ENCODE results near the gene ANKFY1.
A peak's percentile ranks its signal among the peaks of the same experiment; 100 is the strongest.

Gene ANKFY1

DNA sequence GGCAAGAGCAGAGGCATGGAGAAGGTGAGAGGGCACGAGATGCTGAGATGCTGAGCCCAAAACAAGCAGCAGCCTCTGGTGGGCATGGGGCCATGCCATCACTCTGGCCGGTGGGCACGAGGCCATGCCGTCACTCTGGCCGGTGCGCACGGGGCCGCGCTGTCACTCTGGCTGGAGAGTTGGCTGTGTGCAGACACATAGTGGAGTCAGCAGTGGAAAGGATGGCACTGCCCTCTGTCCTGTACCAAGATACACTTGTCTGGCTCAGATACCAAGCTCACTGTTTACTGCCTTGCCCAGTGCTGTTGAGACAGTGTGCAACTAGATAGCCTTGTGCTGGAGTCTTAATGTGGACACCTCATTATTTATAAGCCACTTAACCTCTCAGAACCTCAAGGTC is 75.7 kb downstream of the ANKFY1 start:
- H3K4me3 ChIP-seq (ENCODE audit: low read depth, low read length): no peak overlapping the region
- DNase-seq (ENCODE audit: low read depth): no peak

DNA sequence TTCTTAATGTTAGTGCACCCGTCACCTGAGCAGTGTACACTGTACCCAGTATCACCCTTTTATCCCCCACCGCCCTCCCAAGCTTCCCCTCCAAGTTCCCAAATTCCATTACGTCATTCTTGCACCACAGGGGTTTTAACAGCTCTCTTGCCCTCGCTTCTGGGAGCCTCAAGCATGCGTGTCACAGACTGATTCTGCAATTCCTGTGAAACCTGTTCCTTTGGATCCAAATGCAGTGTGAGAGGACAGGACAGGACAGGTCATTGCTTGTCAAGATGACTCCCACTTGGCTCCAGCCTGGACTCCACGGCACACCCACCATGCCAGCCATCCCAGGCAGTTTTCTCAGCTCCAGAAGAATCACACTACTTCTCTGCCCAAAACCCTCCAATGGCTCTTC is 76.7 kb downstream of the ANKFY1 start:
- DNase-seq (ENCODE audit: low read depth): no peak
- H3K4me3 ChIP-seq (ENCODE audit: low read depth, low read length): no peak overlapping the region

DNA sequence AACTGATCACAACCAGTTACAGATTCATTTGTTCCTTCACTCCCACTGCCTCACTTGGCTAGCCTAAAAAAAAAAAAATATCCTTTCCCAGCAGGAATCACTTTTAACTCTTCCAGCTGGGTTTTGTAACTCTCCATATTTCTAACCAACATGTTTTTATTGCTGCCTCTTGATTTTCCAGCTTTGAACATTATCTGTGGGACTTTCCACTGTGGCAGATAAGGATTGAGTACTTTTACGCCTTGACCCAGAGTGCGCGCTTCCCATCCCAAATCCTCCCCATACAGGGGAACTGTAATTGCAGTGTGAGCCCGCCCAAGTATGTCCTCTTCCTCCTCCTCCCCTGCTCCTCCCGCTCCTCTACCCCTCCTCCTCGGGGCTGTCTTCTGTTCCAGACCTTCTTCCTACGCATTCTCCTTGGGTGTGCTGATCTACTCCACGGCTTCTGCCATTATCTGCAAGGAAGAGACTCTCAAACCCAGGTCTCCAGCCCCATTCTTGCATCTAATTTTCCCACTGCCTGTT is 77.4 kb downstream of the ANKFY1 start:
- no peak overlapping the region for H3K4me3 ChIP-seq (ENCODE audit: low read depth, low read length)
- DNase-seq (ENCODE audit: low read depth): no peak

DNA sequence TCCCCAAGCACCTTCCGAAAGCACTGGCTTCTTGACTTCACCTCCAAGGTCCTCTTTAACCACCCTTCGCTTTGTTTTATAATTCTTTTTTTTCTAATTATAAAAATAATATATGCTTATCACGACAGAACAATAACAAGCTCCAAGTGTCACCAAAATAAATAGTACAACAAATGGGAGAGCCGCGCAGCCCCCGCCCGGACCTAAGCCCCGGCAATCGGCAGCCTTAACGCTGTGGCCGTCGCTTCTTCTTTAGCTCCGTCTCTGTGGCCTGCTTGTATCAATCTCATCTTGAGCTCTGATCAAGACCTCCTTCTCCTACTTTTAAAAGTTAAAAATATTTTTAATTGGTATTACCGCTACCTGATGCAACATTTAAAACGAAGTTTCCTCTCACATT is 78.1 kb downstream of the ANKFY1 start:
- no peak overlapping the region for H3K4me3 ChIP-seq (ENCODE audit: low read depth, low read length)
- no peak for DNase-seq (ENCODE audit: low read depth)

DNA sequence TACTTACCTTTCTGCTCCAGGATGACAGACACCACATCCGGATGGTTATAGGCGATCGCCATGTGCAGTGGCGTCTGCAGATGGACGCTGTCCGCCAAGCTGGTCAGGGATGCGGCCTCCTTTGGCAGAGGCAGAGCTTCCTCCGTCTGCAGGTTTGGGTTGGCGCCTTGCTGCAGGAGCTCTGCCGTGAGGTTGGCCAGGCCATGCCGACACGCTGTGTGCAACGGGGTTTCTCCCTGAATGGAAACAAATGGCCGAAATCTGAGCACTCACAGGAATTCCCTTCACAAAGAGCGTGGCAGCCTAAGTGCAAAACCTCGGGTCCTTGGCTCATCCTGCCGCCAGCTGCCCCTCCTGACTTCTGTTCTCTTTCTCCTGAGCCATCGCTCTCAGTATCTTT is 79.0 kb downstream of the ANKFY1 start:
- DNase-seq (ENCODE audit: low read depth): no peak
- H3K4me3 ChIP-seq (ENCODE audit: low read depth, low read length): no peak overlapping the region

DNA sequence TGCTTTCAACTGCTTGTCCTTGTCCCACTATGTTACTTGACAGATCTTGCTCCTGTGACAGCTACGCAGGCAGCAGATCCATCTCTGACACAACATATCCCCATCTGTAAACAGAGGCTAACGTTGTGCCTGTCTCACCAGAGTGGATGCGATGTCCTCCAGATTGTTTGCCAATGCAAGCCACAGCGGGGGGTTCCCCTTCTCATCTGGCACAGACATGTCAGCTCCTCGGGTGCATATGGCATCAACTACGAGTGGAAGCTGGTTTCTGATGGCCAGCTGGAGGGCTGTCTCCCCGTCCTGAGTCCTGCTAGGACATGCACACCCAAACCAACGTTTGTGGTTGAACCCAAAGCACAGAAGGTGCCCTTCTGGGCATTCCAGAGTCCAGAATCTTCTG is 81.7 kb downstream of the ANKFY1 start:
- DNase-seq (ENCODE audit: low read depth): no peak
- no peak overlapping the region for H3K4me3 ChIP-seq (ENCODE audit: low read depth, low read length)

DNA sequence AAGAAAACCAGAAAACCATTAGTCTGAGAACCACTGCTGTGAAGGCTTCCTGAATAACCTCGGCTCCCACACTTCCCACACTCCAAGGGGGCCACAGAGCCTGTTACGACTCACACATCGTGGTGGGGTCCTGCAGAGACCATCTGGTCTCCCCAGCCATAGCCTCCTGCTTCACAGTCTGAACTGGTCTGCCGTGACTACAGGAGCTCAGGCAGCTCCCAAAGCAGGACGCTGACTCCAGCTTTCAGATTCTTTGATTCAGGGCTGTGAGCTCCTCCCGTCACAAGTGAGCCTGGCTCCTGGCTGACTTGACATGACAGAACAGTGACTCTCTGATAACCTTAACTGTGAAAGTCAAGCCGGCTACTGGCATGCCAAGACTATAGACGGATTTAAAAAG is 83.0 kb downstream of the ANKFY1 start:
- H3K4me3 ChIP-seq (ENCODE audit: low read depth, low read length): no peak overlapping the region
- DNase-seq (ENCODE audit: low read depth): no peak

DNA sequence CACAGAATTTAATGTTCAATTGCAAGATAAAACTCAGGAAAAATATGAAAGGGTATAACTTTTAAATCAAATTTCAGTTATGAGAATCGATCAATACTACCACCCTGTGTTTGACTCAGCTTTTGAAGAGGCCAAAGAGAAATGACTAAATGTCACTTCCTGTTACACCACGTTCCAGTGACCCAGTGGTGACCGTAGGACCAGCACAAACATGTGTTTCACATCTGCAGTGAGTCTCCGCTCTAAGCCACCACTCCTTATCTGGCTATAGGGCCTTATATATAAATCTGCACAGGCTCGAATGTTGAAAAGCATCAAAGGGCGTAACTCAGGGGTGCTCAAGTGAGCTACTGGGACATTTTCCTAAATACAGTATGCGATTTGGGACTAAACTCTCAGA is 84.7 kb downstream of the ANKFY1 start:
- no peak for DNase-seq (ENCODE audit: low read depth)
- no peak overlapping the region for H3K4me3 ChIP-seq (ENCODE audit: low read depth, low read length)

DNA sequence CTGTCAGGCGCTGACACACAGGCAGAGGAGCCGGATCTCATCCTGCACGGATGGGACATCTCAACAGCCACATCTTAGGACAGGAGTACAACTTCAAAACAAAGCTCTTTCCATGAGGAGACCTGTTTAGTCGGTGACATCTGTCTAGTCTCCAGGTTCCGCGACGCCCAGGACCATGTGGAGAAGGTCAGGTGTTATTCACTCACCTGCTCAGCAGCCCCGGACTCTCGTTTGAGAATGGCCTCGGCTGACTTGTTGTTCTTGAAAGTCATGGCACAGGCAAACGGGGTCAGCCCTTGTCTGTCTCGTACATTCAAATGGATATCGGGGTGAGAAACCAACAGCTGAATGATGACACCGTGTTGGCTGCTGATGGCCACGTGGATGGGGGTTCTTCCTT is 85.1 kb downstream of the ANKFY1 start:
- H3K4me3 ChIP-seq (ENCODE audit: low read depth, low read length): no peak overlapping the region
- no peak for DNase-seq (ENCODE audit: low read depth)

DNA sequence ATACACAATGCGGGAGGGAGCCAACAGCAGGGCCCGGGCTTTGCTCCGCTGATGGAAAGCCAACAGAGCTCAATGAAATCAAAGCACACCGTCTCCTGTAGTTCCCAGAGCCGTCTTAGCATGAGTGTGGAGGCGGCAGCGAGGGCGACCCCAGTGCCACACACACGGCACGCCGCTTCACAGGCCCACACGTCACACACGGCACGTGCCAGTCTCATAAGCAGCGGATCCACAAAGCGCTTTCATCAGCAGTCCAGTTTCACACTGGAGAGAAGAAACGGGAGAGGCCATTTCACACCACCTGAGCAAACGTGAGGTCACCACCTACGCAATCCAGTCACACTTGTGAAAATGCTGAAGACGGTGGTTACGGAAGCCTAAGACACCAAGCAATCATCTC is 86.0 kb downstream of the ANKFY1 start:
- no peak overlapping the region for H3K4me3 ChIP-seq (ENCODE audit: low read depth, low read length)
- DNase-seq (ENCODE audit: low read depth): no peak

DNA sequence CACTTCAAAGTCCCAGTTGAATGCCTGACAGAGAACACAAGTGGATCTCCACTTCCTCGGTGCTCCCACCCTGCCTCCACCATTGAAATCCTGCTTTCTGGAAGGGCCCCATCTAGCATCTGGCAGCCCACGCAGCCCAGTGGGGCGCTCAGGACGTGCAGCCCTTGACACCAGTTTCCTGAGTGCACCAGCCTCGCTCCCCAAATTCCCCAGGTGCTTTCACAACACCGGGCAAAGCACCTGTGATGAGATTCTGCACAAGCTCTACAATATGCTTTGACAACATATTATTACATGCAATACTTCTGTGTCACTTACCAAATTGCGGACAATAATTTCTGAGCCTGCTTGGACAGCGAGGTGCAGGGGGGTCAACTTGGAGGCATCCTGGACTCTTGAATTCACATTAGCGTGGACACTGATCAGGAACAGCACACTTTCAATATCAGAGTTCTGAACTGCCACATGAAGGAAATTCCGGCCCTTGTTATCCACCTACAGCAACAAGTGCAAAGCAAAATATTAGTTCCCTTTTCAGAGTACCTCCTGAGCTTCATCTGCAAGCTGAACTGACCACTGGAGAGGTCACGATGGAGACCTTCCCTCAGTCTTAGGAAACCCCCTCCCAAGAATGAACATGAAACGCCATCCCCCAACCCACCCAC is 86.8 kb downstream of the ANKFY1 start:
- no peak overlapping the region for H3K4me3 ChIP-seq (ENCODE audit: low read depth, low read length)
- DNase-seq (ENCODE audit: low read depth): no peak

DNA sequence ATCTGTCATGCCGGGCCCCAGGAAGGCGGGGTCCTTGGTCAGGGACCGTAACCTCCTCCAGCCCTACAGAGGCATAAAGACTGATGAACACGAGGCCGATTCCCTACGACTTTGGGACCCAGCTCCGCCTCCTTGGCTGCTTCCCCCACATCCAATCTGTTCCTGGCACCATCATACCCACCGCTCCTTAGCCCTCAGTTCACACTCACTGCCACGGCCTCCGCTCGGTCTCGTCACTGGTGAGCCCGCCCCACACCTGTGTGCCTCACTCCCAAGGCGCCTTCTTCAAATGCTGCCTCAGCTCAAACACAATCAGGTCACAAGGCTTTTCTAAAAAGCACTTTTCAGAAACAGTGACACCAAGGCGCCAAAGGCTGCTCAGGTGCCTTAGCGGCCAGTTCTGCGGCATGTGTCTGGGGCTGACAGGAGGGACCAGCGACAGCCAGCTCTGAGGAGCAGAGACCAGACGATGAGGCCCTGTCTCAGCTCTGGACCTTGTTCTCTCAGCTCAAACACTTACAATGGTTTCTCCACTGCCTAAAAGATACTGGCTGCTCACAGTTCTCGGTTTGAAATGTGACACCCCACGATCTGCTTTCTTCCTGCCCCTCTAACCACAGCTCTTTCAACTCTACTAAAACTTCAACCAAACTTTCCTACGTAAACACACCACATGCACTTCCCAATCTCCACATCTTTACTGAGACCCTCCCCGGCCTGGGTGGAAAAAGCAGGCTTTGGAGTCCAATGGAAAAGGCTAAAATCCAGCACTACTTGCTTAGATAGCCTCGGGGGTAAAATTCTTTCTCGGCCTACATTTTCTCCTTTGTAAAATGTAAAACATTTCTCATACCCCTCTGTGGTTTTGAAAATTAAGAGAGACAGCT is 87.6 kb downstream of the ANKFY1 start:
- no peak for DNase-seq (ENCODE audit: low read depth)
- H3K4me3 ChIP-seq (ENCODE audit: low read depth, low read length): no peak overlapping the region

DNA sequence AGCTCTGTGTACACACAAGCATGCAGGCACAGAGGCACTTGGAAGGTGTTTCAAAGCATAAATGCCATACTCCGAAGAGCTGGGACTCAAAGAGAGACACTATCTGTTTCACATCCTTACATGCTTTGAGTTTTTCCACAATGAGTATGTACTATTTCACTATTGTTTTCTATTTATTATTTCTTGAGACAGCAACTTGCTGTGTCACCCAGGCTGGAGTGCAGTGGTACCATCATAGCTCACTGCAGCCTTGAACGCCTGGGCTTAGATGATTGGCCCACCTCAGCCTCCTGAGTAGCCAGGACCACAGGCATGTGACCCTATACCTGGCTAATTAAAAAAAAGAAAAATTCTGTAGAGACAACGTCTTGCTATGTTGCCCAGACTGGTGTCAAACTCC is 89.2 kb downstream of the ANKFY1 start:
- no peak overlapping the region for H3K4me3 ChIP-seq (ENCODE audit: low read depth, low read length)
- no peak for DNase-seq (ENCODE audit: low read depth)

DNA sequence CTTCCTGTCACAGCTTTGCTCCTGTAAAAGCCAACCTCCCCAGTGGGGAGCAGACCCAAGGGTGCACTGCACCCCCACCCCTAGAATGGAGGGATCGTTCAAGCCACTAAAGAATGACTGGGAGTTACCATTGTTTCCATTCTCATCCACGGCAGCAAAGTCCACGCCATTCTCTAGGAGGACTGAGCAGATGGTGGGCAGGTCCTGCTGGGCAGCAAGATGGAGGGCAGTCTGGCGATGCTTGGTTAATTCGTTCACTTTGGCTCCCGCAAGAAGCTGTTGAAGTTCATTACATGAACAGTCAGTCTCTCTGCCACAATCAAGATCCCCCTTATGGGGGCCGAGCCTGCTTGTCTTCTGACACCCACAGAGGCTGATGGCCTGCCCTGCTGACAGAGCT is 90.0 kb downstream of the ANKFY1 start:
- DNase-seq (ENCODE audit: low read depth): no peak

DNA sequence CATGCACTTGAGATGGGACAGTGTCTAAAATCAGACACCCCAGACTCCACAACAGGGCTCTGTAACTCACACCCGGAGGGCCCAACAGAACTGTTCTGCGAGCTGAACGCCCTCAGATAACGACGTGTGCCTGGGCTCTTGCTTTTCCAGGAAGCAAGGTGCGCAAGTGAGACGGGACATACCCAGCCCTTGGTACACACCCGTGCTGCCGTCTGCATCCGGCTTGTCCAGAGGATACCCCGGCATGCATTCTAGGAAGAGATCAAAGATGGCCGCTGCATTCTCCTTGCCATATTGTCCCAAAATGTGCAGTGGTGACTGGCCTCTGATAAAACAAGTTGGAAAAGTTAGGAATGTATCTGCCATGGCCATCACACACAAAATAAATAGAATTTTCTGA is 91.4 kb downstream of the ANKFY1 start:
- H3K4me3 ChIP-seq (ENCODE audit: low read depth, low read length): no peak overlapping the region
- DNase-seq (ENCODE audit: low read depth): no peak

More for the DNA sequence above, 90.0 kb downstream of the ANKFY1 start:
- H3K4me3 ChIP-seq (ENCODE audit: low read depth, low read length): no peak overlapping the region

DNA sequence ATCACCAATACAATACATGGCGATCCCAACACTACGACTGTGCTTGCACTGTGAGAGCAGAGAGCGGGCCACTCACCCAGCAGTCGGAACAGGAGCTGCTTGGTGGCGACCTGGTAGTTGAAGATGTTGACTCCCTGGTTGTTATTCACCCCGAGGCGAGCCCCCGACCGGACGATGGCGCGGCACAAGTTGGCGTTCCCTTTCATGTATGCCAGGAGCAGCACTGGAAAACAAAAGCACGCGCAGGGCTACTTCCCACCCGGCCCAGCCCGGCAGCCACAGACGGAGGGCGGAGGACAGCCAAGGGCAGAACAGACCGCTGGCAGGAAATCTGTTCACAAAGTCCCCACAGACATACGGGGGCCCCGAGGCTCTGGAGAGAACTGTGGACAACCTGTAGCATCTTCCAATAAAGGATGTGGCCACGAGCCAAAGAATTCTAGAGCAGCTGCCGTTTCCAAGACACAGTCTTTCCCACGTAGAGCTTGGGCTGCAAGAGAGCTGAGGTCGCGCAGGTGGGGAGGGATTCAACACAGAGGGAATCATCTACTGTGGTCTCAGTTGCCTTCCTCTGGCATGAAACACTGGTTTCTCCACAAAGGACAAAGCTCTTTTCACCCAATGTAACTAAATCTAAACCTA is 93.0 kb downstream of the ANKFY1 start:
- no peak overlapping the region for H3K4me3 ChIP-seq (ENCODE audit: low read depth, low read length)
- DNase-seq (ENCODE audit: low read depth): no peak

DNA sequence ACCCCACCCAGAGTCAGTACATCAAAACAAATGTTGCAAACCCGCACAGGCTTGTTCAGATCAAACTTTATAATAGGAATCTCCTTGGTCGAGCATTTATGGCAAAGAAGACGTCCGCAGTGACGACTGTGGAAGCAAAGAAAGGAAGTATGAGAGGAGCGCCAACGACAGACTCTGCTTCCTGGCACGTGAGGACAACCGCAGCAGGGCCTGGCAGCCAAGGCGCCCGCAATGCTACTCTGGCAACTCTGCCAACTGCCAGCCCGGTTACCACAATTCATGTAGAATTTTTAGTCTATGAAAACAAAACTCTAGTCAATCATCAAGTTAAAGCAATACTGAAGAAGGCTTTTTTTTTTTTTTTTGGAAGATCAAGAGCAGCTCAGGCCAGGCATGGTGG is 96.0 kb downstream of the ANKFY1 start:
- DNase-seq (ENCODE audit: low read depth): no peak
- no peak overlapping the region for H3K4me3 ChIP-seq (ENCODE audit: low read depth, low read length)

DNA sequence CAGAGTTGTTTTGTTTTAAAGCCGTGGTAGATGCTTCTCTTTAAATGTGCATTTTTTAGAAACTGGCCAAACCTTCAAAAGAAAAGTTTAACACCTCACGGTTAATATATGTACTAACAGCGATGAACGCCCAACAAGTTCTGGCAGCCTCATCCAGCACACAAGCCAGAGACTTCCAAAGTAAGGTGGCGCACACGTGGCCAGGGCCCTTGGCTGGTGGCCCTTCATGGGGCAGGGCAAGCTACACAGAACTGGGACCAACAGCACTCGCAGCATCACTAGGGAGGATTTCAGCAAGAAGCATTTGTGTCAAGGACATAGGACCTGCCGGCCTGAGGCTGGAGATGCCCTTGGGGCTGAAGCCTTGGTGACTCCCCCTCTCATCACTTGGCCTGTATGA is 97.4 kb downstream of the ANKFY1 start:
- no peak overlapping the region for H3K4me3 ChIP-seq (ENCODE audit: low read depth, low read length)
- no peak for DNase-seq (ENCODE audit: low read depth)

DNA sequence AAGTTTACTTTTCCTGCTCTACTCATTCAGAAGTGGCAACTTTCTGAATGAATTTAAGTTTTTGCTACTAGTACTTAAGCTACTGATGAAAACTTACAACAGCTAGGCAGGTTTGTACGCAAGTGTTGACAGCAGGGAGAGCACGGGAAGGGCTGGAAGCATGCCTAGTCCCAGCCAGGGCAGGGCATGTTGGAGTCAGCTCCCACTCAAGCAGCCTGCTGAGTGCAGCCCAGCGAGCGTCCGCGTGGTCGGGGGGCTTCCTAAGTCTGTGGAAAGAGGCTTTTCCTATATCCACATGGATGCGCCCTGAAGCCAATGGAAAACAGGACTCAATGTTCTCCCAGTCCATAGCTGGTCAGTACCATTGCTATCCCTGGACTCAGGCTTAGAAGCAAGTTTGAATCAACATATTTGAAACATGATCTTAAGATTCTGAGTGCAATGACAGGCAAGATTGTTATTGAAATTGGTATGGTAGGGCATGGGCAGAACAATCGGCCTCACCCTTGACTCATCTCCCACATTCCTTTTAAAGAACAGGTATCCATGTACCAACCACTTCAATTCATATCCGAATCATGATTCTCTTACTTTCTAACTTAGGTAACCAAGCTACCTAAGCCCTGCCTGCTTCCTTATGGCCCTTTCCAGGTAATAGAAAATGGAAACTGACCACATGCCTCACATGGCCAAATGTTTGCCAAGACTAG is 98.3 kb downstream of the ANKFY1 start:
- H3K4me3 ChIP-seq (ENCODE audit: low read depth, low read length): no peak overlapping the region
- no peak for DNase-seq (ENCODE audit: low read depth)

DNA sequence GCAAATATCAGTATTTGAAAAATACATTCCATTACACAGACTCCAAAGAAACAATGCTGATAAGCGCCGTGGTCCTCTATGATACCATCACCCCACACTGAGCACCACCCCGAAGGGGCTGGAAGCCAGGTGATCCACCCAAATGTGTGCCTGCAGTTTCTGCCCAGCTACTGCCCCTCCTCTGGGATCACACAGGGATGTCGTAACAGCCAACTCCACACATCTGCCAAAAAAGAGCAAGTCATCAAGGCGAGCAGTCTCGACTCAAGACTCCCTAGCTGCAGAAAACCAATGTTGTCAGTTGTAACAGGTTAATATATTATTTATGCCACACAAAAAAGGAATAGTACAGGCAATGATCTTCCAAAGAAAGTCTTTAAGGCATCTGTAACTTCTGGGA is 99.8 kb downstream of the ANKFY1 start:
- DNase-seq (ENCODE audit: low read depth): peak; percentile 24
- no peak overlapping the region for H3K4me3 ChIP-seq (ENCODE audit: low read depth, low read length)
